K562 (cell line): Measurements from ENCODE around the gene PDF. TPM values are rescaled to one million over a fixed set of nuclear protein-coding genes. Genes with fewer than 3 reads are reported as not detected.

Experiments
- C11orf30 ChIP-seq: fragments of 450-650 bp; IDR thresholded peaks from 2 replicates; pipeline ENCODE4 v1.6.1; 2016; ENCODE audit warnings: low read depth, mild to moderate bottlenecking
- CBFA2T2 ChIP-seq: fragments of 450-650 bp; conservative IDR thresholded peaks from 2 replicates; pipeline ENCODE4 v1.6.1; 2017; ENCODE audit warnings: mild to moderate bottlenecking
- CBFB ChIP-seq: sonication (generic); formaldehyde crosslinking; IDR thresholded peaks from 2 replicates; pipeline ENCODE4 v1.4.0; 2020; ENCODE audit warnings: mild to moderate bottlenecking, missing genetic modification reagents
- CTBP1 ChIP-seq: fragments of 450-650 bp; IDR thresholded peaks from 2 replicates; pipeline ENCODE4 v1.6.1; 2016; ENCODE audit warnings: borderline replicate concordance
- EP400 ChIP-seq: fragments of 450-650 bp; IDR thresholded peaks from 2 replicates; pipeline ENCODE4 v1.6.1; 2017; ENCODE audit warnings: antibody characterized with exemption, mild to moderate bottlenecking, moderate library complexity
- FIP1L1 ChIP-seq: fragments of 200-400 bp; formaldehyde crosslinking; IDR thresholded peaks from 2 replicates; pipeline ENCODE4 v1.6.1; 2018; ENCODE audit warnings: mild to moderate bottlenecking, low read depth, low read length; ENCODE audit not compliant: poor library complexity, severe bottlenecking
- FOXK2 ChIP-seq, 2 experiments: fragments of 450-650 bp; IDR thresholded peaks in 1 of 2; conservative IDR thresholded peaks in 1 of 2; 2 replicates each; pipeline ENCODE4 v1.6.1; 2016; ENCODE audit warnings: low read depth in 2 of 2, mild to moderate bottlenecking in 1 of 2
- GATA2 ChIP-seq: sonication (generic); formaldehyde crosslinking; IDR thresholded peaks from 2 replicates; pipeline ENCODE4 v1.4.0; 2020; ENCODE audit warnings: mild to moderate bottlenecking, missing genetic modification reagents
- HDAC1 ChIP-seq, 2 experiments: fragments of 450-650 bp; IDR thresholded peaks; 2 replicates each; pipeline ENCODE4 v1.6.1; 2016 to 2017; ENCODE audit warnings: inconsistent platforms in 1 of 2, mild to moderate bottlenecking in 1 of 2, moderate library complexity in 1 of 2
- MAFF ChIP-seq: IDR thresholded peaks from 2 replicates; pipeline ENCODE4 v1.6.1; 2012; ENCODE audit warnings: low read length, improper control_type of control experiment
- MCM2 ChIP-seq: fragments of 450-650 bp; IDR thresholded peaks from 2 replicates; pipeline ENCODE4 v1.6.1; 2017; ENCODE audit warnings: low read depth, mild to moderate bottlenecking
- NELFE ChIP-seq: IDR thresholded peaks from 2 replicates; pipeline ENCODE4 v1.6.1; 2011; ENCODE audit warnings: mild to moderate bottlenecking; ENCODE audit not compliant: insufficient read depth, insufficient read length
- PML ChIP-seq: IDR thresholded peaks from 2 replicates; pipeline ENCODE4 v1.6.1; 2012; ENCODE audit warnings: low read length, inconsistent platforms
- RBM17 ChIP-seq: fragments of 200-400 bp; formaldehyde crosslinking; IDR thresholded peaks from 2 replicates; pipeline ENCODE4 v1.6.1; 2017; ENCODE audit warnings: low read depth, mild to moderate bottlenecking, low read length, borderline replicate concordance
- RBM34 ChIP-seq: fragments of 200-400 bp; formaldehyde crosslinking; IDR thresholded peaks from 2 replicates; pipeline ENCODE4 v1.6.1; 2018; ENCODE audit warnings: low read length, borderline replicate concordance; ENCODE audit not compliant: insufficient read depth
- RFX7 ChIP-seq: fragments of 250-450 bp; sonication (Bioruptor Pico); IDR thresholded peaks from 2 replicates; pipeline ENCODE4 v1.5.1; 2021; ENCODE audit warnings: mild to moderate bottlenecking
- TBP ChIP-seq: optimal IDR thresholded peaks from 2 replicates; pipeline ENCODE3; 2011; ENCODE audit warnings: low read depth, low read length, improper control_type of control experiment
- XRCC4 ChIP-seq: IDR thresholded peaks from one replicate; pipeline ENCODE4 v1.6.1; 2011; ENCODE audit not compliant: insufficient read depth, insufficient read length; ENCODE audit errors: extremely low read depth
- ZC3H8 ChIP-seq: fragments of 450-650 bp; IDR thresholded peaks from 2 replicates; pipeline ENCODE4 v1.6.1; 2017
- ZNF644 ChIP-seq: fragments of 200-800 bp; sonication (Bioruptor generic); IDR thresholded peaks from 2 replicates; pipeline ENCODE4 v1.6.1; 2016; ENCODE audit warnings: low read depth, missing genetic modification characterization, missing compliant biosample characterization
- ZNF766 ChIP-seq: fragments of 200-800 bp; sonication (Bioruptor generic); conservative IDR thresholded peaks from 2 replicates; pipeline ENCODE4 v1.6.1; 2016; ENCODE audit warnings: missing genetic modification characterization, missing compliant biosample characterization
- polyA plus RNA-seq, 8 experiments: library from polyadenylated mRNA; depleted of rRNA in 4 of 8; stranded (reverse) in 5 of 8; unstranded in 3 of 8; fragments of >200 nt; fragmentation: Nextera tagmentation in 2 of 8; fragmentation: Illumina TruSeq in 1 of 8; extraction: Ambion mirVana in 2 of 8; extraction: Trizol in 1 of 8; gene quantifications; 2 replicates each; pipeline versions ENCODE4 v1.2.1 to v1.2.3, GENCODE V29; 2011 to 2014; ENCODE audit warnings: inconsistent platforms in 1 of 8, missing spikeins in 1 of 8
- total RNA-seq, 7 experiments: library from RNA; depleted of rRNA in 6 of 7; stranded (reverse); fragments of >200 nt in 6 of 7; fragmentation: Illumina TruSeq in 2 of 7; extraction: Trizol in 2 of 7; gene quantifications; 2 replicates each; pipeline versions ENCODE4 v1.2.1 to v1.2.3, GENCODE V29; 2011 to 2021; ENCODE audit warnings: low replicate concordance in 1 of 7
- TF ChIP-seq, protein P1 (sequence below): fragments of 250-450 bp; sonication (Bioruptor Pico); IDR thresholded peaks from 2 replicates; pipeline ENCODE4 v1.5.0; 2021; ENCODE audit warnings: mild to moderate bottlenecking, moderate library complexity
- TF ChIP-seq, protein P2 (sequence below): sonication (generic); formaldehyde crosslinking; IDR thresholded peaks from 2 replicates; pipeline ENCODE4 v1.8.0; 2023; ENCODE audit warnings: mild to moderate bottlenecking, missing genetic modification reagents
- TF ChIP-seq, protein P3 (sequence below): fragments of 450-650 bp; IDR thresholded peaks from one replicate; pipeline ENCODE4 v1.6.1; 2018; ENCODE audit warnings: mild to moderate bottlenecking, moderate library complexity; ENCODE audit not compliant: partially characterized antibody

PDF gene
- total and polyA plus RNA-seq, 9 of the 15 experiments (the other 6 are each of a cell fraction or from before 2014, with no cell fraction given) = 0.15 to 72.4 (median 5.6) TPM

DNA sequence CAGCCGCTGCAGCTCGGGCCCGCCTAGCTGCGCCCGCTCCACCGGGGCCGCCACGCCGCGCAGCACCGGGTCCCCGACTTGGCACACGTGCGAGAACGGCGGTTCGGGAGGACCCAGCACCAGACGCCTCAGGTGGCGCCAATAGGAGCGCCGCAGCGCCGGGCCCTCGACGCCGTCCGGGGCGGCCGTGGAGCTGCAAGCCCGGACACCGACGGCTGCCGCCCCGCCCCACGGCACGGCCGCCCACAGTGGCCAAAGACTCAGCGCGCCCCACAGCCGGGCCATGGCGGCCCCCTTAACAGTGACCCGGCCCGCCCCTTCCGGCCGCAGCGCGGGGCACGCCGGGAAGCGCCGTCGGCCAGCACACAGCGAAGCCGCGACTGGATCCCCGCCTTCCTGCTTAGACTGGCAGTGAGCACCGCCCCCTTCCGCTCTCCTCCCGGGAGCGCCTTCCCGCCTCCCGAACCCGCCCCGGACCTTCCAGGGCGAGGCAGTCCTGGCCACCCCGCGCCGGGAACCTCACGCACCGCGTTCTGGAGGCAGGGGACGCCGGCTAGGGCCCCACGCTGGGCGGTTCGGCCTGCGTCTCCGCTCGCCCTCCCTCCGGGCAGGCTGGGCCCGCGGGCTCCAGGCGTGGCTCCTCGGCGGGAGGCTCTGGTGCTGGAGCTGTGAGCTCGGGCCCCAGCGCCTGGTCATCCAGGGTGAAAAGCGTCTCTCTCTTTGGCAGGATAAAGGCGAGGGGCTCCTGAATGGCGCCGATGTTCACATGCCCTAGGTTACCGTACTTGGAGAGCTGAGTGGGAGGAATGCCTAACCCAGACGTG lies at the start of gene PDF (continued):
- TF ChIP-seq, protein P1, sequence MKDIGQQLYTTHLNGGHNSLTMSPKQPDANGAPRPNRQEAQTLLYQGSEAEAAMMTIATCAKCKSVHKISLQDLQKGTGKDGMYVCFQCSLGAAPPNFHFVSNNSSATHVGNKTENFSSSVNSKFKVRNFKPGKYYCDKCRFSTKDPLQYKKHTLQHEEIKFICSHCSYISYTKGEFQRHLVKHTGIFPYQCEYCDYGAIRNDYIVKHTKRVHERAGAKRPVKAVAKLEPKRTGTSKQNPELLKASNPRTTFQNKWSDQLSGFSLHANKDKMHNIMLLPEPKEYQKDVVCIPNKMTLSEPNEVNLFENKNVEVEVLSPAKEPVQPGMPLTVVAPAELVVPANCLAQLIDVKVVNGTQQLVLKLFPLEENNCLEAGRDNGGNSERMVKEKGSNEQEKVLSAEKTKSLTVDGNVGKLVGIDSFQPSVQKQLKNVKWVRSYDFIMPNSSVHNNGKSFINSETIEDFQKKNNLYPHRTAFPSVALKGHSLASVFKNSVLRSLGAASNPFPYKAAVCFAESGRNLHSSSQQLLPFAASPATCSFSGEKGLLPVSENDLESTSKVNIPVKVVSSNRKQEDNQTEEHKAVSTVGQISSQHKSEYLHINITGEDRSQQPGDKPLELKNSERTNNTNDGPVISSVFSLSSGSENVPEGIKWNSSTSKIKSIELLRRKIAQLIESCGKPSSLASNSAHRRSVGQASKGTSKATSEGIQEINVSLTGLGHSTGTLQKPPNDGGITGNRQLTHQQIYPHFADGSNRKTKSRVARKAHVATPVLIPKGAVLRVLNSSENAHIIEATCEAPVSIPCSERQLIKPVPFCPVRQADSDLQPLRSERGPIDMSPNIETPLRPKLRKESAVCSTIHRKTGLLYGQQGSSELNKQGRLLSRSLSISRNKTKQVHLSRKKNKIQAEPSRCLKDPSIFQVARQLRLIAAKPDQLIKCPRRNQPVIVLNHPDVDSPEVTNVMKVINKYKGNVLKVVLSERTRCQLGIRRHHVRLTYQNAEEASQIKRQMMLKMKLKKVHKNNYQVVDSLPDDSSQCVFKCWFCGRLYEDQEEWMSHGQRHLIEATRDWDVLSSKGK = no peak
- TF ChIP-seq RBM34 = 0 out of 2 replicates have a peak, but pooled peaks have one; percentile 38
- no peak for TF ChIP-seq ZNF644 (tag)
- no peak for TF ChIP-seq GATA2 (CRISPR knock-in tag)
- TF ChIP-seq, protein P2, sequence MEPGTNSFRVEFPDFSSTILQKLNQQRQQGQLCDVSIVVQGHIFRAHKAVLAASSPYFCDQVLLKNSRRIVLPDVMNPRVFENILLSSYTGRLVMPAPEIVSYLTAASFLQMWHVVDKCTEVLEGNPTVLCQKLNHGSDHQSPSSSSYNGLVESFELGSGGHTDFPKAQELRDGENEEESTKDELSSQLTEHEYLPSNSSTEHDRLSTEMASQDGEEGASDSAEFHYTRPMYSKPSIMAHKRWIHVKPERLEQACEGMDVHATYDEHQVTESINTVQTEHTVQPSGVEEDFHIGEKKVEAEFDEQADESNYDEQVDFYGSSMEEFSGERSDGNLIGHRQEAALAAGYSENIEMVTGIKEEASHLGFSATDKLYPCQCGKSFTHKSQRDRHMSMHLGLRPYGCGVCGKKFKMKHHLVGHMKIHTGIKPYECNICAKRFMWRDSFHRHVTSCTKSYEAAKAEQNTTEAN (CRISPR knock-in tag) = no peak
- TF ChIP-seq CBFA2T2 = no peak
- no peak for TF ChIP-seq ZC3H8
- TF ChIP-seq TBP = peak; percentile 55
- TF ChIP-seq FIP1L1 = peak; percentile 91
- no peak for TF ChIP-seq RFX7 (CRISPR knock-in tag)
- TF ChIP-seq XRCC4 = no peak
- TF ChIP-seq, protein P3, sequence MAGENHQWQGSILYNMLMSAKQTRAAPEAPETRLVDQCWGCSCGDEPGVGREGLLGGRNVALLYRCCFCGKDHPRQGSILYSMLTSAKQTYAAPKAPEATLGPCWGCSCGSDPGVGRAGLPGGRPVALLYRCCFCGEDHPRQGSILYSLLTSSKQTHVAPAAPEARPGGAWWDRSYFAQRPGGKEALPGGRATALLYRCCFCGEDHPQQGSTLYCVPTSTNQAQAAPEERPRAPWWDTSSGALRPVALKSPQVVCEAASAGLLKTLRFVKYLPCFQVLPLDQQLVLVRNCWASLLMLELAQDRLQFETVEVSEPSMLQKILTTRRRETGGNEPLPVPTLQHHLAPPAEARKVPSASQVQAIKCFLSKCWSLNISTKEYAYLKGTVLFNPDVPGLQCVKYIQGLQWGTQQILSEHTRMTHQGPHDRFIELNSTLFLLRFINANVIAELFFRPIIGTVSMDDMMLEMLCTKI = no peak
- TF ChIP-seq EP400 = peak; percentile 65; the same call in 1 of the 2 replicates
- no peak for TF ChIP-seq CBFB (CRISPR knock-in tag)
- no peak for TF ChIP-seq NELFE
- TF ChIP-seq C11orf30 = peak; percentile 13; the same call in 1 of the 2 replicates
- TF ChIP-seq PML = peak; percentile 47; the same call in 1 of the 2 replicates
- TF ChIP-seq CTBP1 = peak; percentile 72
- peak; percentile 52; the same call in 1 of the 2 replicates for TF ChIP-seq ZNF766 (CRISPR knock-in tag)
- TF ChIP-seq RBM17 = no peak
- no peak for TF ChIP-seq FOXK2 (conservative IDR thresholded peaks at IDR 0.05 in 1 of 2, IDR thresholded peaks at IDR 0.05 in 1 of 2; ENCODE audit: low read depth in 2 of 2)
- no peak for TF ChIP-seq MCM2
- no peak for TF ChIP-seq MAFF
- TF ChIP-seq HDAC1 (IDR thresholded peaks at IDR 0.05) = peak in 1 of 2 experiments; percentile 74; a peak in 2 of 4 replicates
